Measurements from ENCODE around the gene ALAS1. TPM values are rescaled to one million over a fixed set of nuclear protein-coding genes. Genes with fewer than 3 reads are reported as not detected.

Gene ALAS1
- total RNA-seq, 3 donors from 2014 or later, result 67.2 to 103 (median 94.6) TPM

- TF ChIP-seq CTCF (IDR thresholded peaks at IDR 0.05), result no peak
- Histone ChIP-seq H3K9me3 (no peaks in the 10 kb centered on the region), H3K36me3 (ENCODE audit: low read depth) (peaks cover 25% of the 10 kb centered on the region), H3K4me3 (no peak overlapping the region), H3K4me1 (ENCODE audit: low read depth) (peaks cover 7% of the 10 kb centered on the region)
- ATAC-seq (peak; percentile 86), DNase-seq (peak in 2 of 3 donors; percentile 5 to 70)
- intact Hi-C loops (cut with DNase I, micrococcal nuclease), result no loop called here
Measured at GRCh38 chr3:52204337-52205073, 6.5 kb downstream of the ALAS1 start.

DNA sequence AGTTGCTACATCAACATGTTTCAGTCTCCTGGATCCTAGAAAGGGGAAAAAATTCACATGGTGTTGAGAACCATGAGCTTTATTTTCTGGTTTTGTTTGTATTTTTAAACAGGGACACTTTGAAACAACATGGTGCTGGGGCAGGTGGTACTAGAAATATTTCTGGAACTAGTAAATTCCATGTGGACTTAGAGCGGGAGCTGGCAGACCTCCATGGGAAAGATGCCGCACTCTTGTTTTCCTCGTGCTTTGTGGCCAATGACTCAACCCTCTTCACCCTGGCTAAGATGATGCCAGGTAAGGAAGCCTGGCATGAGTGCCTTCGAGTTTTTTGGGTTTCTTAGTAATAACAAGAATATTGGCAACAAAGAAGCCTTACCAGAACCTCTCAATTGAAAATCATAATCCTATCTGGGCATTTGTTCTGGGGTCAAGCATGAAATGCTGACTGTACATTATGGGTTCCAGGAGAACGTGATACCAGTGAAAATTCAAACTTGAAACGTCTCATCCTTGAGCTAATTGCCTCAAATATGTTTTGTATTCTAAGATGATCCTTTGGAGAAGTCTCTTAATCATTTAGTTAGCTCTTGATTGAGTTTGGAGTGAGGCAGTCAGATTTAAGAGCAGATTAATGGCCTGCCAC lies 7.9 kb downstream of the ALAS1 start:
- H3K9me3 ChIP-seq, result no peaks in the 10 kb centered on the region
- ATAC-seq, result no peak
- no peak for TF ChIP-seq CTCF (IDR thresholded peaks at IDR 0.05)
- intact Hi-C loops (cut with DNase I, micrococcal nuclease), result no loop called here
- peaks cover 3% of the 10 kb centered on the region for H3K4me1 ChIP-seq (ENCODE audit: low read depth)
- DNase-seq, result no peak
- H3K36me3 ChIP-seq (ENCODE audit: low read depth), result peaks cover 25% of the 10 kb centered on the region
- H3K4me3 ChIP-seq, result no peak overlapping the region

- intact Hi-C loops (cut with DNase I, micrococcal nuclease), result no loop called here
Measured at GRCh38 chr3:52208556-52208955, 10.6 kb downstream of the ALAS1 start.

DNA sequence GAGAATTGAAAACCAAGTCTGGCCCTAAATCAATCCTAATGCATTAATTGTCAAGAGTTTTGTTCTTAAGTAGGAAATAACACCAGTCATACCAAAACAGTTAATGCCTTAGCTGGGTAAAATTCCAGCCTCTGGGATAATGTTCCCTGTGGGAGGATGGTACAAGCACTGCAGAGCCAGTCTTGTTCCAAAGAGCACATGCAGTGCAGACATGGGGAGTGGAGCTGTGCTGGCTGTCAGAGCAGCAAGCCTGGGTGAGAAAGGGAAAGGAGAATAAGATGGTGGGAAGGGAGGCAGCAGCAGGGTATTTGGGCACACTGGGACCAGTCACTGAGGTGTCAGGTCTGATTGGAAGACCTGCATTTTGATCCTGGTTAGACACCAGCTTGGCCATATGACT lies 12.1 kb downstream of the ALAS1 start:
- peaks cover 3% of the 10 kb centered on the region for H3K4me1 ChIP-seq (ENCODE audit: low read depth)
- intact Hi-C loops (cut with DNase I, micrococcal nuclease), result no loop called here
- DNase-seq, result no peak
- TF ChIP-seq CTCF (IDR thresholded peaks at IDR 0.05), result no peak
- H3K36me3 ChIP-seq (ENCODE audit: low read depth), result peaks cover 34% of the 10 kb centered on the region
- no peak overlapping the region for H3K4me3 ChIP-seq
- H3K9me3 ChIP-seq, result no peaks in the 10 kb centered on the region
- peak; percentile 19 for ATAC-seq

More at GRCh38 chr3:52208556-52208955, 10.6 kb downstream of the ALAS1 start:
- TF ChIP-seq CTCF (IDR thresholded peaks at IDR 0.05), result no peak
- DNase-seq (no peak), ATAC-seq (no peak)
- H3K9me3 ChIP-seq, result no peaks in the 10 kb centered on the region
- peaks cover 25% of the 10 kb centered on the region for H3K36me3 ChIP-seq (ENCODE audit: low read depth)
- peaks cover 3% of the 10 kb centered on the region for H3K4me1 ChIP-seq (ENCODE audit: low read depth)
- no peak overlapping the region for H3K4me3 ChIP-seq

- Histone ChIP-seq H3K4me3 (no peak overlapping the region), H3K36me3 (ENCODE audit: low read depth) (peaks cover 34% of the 10 kb centered on the region), H3K9me3 (no peaks in the 10 kb centered on the region), H3K4me1 (ENCODE audit: low read depth) (peaks cover 4% of the 10 kb centered on the region)
- no peak for TF ChIP-seq CTCF (IDR thresholded peaks at IDR 0.05)
- no peak for DNase-seq
- intact Hi-C loops (cut with DNase I, micrococcal nuclease), result no loop called here
- ATAC-seq, result peak; percentile 95
Measured at GRCh38 chr3:52210550-52211046, 12.6 kb downstream of the ALAS1 start.

All from mucosa of descending colon (tissue), 3 donors.